Measurements from ENCODE around the gene MGAT1.

GRCh38 chr5:180739271-180739670 lies 63.3 kb downstream of the MGAT1 start:
- TF ChIP-seq CTCF (IDR thresholded peaks at IDR 0.05; ENCODE audit: insufficient read depth, low read length) = no peak
- TF ChIP-seq POLR2AphosphoS5 (IDR thresholded peaks at IDR 0.05; ENCODE audit: low read depth) = no peak
- no peak for TF ChIP-seq SPI1 (IDR thresholded peaks at IDR 0.05; ENCODE audit: borderline replicate concordance, low read depth)
- no peak for TF ChIP-seq REST (IDR thresholded peaks at IDR 0.05; ENCODE audit: insufficient replicate concordance, low read depth)
